GM18858 (cell line): ENCODE results near the gene FUCA1.
A peak's percentile ranks its signal among the peaks of the same experiment; 100 is the strongest.
"Not testable (repeated sequence)": the region's sequence is repeated elsewhere in the genome, so short reads cannot be mapped to it uniquely, and the experiment has no call there.

ENCODE experiments used
- ATAC-seq: cut with Tn5 transposase; IDR thresholded peaks from one replicate; pipeline ENCODE4 v1.9.1; 2021; ENCODE audit not compliant: unreplicated experiment

The FUCA1 gene

GRCh38 chr1:23896491-23896890 is 28.4 kb upstream of the FUCA1 start:
- ATAC-seq = no peak

GRCh38 chr1:23895993-23896392 is 27.9 kb upstream of the FUCA1 start:
- ATAC-seq = no peak

GRCh38 chr1:23895082-23895481 is 27.0 kb upstream of the FUCA1 start:
- ATAC-seq = no peak

GRCh38 chr1:23889074-23889473 is 21.0 kb upstream of the FUCA1 start:
- no peak for ATAC-seq

GRCh38 chr1:23885222-23885621 is 17.1 kb upstream of the FUCA1 start:
- ATAC-seq = no peak

GRCh38 chr1:23882746-23883145 is 14.7 kb upstream of the FUCA1 start:
- no peak for ATAC-seq

GRCh38 chr1:23879809-23880208 is 11.7 kb upstream of the FUCA1 start:
- no peak for ATAC-seq

GRCh38 chr1:23878668-23879067 is 10.6 kb upstream of the FUCA1 start:
- ATAC-seq = no peak

- ATAC-seq = no peak
Measured at GRCh38 chr1:23875382-23875781, 7.3 kb upstream of the FUCA1 start.

GRCh38 chr1:23872421-23872820 is 4.3 kb upstream of the FUCA1 start:
- ATAC-seq = no peak

- ATAC-seq = no peak
Measured at GRCh38 chr1:23869051-23869450, 961 bp upstream of the FUCA1 start.

- peak; percentile 11 for ATAC-seq
Measured at GRCh38 chr1:23868557-23869016, 497 bp upstream of the FUCA1 start.

GRCh38 chr1:23867542-23867894 is 572 bp downstream of the FUCA1 start:
- ATAC-seq = peak; percentile 2

GRCh38 chr1:23865543-23865930 is 2.6 kb downstream of the FUCA1 start:
- ATAC-seq = no peak

- no peak for ATAC-seq
Measured at GRCh38 chr1:23864801-23865542, 3.1 kb downstream of the FUCA1 start.

GRCh38 chr1:23862640-23863039 is 5.5 kb downstream of the FUCA1 start:
- no peak for ATAC-seq

GRCh38 chr1:23854568-23854967 is 13.5 kb downstream of the FUCA1 start:
- no peak for ATAC-seq

GRCh38 chr1:23853124-23853523 is 15.0 kb downstream of the FUCA1 start:
- ATAC-seq = not testable (repeated sequence)

GRCh38 chr1:23851406-23851805 is 16.7 kb downstream of the FUCA1 start:
- ATAC-seq = not testable (repeated sequence)

GRCh38 chr1:23848673-23849616 is 19.1 kb downstream of the FUCA1 start:
- ATAC-seq = no peak

GRCh38 chr1:23847482-23848095 is 20.5 kb downstream of the FUCA1 start:
- not testable (repeated sequence) for ATAC-seq

GRCh38 chr1:23845163-23845562 is 22.9 kb downstream of the FUCA1 start:
- ATAC-seq = no peak
